Upper lobe of left lung (tissue), 4 donors: ENCODE results near the gene CTDSPL2.

ENCODE experiments used
- CTCF ChIP-seq, 6 experiments: fragments of 450-650 bp in 4 of 6; fragments of 200-600 bp in 2 of 6; sonication (generic) in 2 of 6; IDR thresholded peaks; one replicate each; pipeline ENCODE4 v1.5.1; 2016 to 2019; ENCODE audit warnings: antibody characterized with exemption in 6 of 6
- EP300 ChIP-seq, 4 donors: sonication (generic); formaldehyde crosslinking; IDR thresholded peaks; one replicate each; pipeline ENCODE4 v1.5.1; 2017; ENCODE audit warnings: antibody characterized with exemption in 4 of 4, control low read depth in 2 of 4
- POLR2A ChIP-seq, 4 donors: fragments of 450-650 bp; IDR thresholded peaks; one replicate each; pipeline ENCODE4 v1.5.1; 2016 to 2017; ENCODE audit warnings: antibody characterized with exemption in 4 of 4, mild to moderate bottlenecking in 2 of 4
- POLR2AphosphoS5 ChIP-seq, 2 donors: sonication (generic); formaldehyde crosslinking; IDR thresholded peaks; one replicate each; pipeline ENCODE4 v1.5.1; 2017; ENCODE audit warnings: antibody characterized with exemption in 2 of 2

- TF ChIP-seq CTCF (IDR thresholded peaks at IDR 0.05) (no peak), POLR2A (IDR thresholded peaks at IDR 0.05) (no peak), EP300 (IDR thresholded peaks at IDR 0.05) (no peak), POLR2AphosphoS5 (IDR thresholded peaks at IDR 0.05) (no peak)
Observed at GRCh38 chr15:44479343-44479742, 51.9 kb downstream of the CTDSPL2 start.
